Measurements from ENCODE around the gene CCDC77.
"Not testable (repeated sequence)": the region's sequence is repeated elsewhere in the genome, so short reads cannot be mapped to it uniquely, and the experiment has no call there.

GRCh38 chr12:435737-436136, 34.3 kb downstream of the CCDC77 start:
- TF ChIP-seq CTCF (IDR thresholded peaks at IDR 0.05); POLR2A (IDR thresholded peaks at IDR 0.05); EP300 (IDR thresholded peaks at IDR 0.05; ENCODE audit: low read depth): not testable (repeated sequence)
